Upper lobe of left lung (tissue), 4 donors: ENCODE measurements around the gene CATSPERE.

ENCODE experiments used
- POLR2A ChIP-seq, 4 donors: fragments of 450-650 bp; IDR thresholded peaks; one replicate each; pipeline ENCODE4 v1.5.1; 2016 to 2017; ENCODE audit warnings: antibody characterized with exemption in 4 of 4, mild to moderate bottlenecking in 2 of 4
- POLR2AphosphoS5 ChIP-seq, 2 donors: sonication (generic); formaldehyde crosslinking; IDR thresholded peaks; one replicate each; pipeline ENCODE4 v1.5.1; 2017; ENCODE audit warnings: antibody characterized with exemption in 2 of 2
- TF ChIP-seq, protein P1 (sequence below), 6 experiments: fragments of 450-650 bp in 4 of 6; fragments of 200-600 bp in 2 of 6; sonication (generic) in 2 of 6; IDR thresholded peaks; one replicate each; pipeline ENCODE4 v1.5.1; 2016 to 2019; ENCODE audit warnings: antibody characterized with exemption in 6 of 6

DNA sequence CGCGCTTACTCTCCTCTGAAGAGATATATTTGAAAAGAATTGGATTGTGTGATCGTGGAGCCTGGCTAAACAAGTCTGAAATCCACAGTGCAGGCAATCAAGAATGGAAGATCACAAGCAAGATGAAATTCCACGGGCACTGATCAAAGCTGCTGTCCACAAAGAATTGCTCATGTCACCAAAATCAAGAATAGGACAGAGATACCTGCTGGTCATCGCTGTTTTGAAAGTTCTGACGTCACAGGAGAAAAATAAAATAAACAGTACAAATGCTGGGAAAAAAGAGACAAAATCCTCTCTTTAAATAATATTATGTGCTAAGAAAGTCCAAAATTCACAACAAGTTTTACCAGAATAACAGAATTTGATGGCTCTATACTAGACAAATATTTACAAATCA, 179.8 kb downstream of the CATSPERE start:
- no peak for TF ChIP-seq POLR2AphosphoS5 (IDR thresholded peaks at IDR 0.05)
- TF ChIP-seq, protein P1, sequence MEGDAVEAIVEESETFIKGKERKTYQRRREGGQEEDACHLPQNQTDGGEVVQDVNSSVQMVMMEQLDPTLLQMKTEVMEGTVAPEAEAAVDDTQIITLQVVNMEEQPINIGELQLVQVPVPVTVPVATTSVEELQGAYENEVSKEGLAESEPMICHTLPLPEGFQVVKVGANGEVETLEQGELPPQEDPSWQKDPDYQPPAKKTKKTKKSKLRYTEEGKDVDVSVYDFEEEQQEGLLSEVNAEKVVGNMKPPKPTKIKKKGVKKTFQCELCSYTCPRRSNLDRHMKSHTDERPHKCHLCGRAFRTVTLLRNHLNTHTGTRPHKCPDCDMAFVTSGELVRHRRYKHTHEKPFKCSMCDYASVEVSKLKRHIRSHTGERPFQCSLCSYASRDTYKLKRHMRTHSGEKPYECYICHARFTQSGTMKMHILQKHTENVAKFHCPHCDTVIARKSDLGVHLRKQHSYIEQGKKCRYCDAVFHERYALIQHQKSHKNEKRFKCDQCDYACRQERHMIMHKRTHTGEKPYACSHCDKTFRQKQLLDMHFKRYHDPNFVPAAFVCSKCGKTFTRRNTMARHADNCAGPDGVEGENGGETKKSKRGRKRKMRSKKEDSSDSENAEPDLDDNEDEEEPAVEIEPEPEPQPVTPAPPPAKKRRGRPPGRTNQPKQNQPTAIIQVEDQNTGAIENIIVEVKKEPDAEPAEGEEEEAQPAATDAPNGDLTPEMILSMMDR (IDR thresholded peaks at IDR 0.05): no peak
- TF ChIP-seq POLR2A (IDR thresholded peaks at IDR 0.05): no peak
